ENCODE measurements around the gene A3GALT2.

GRCh38 chr1:33321178-33321577, 280 bp upstream of the A3GALT2 start:
- TF ChIP-seq TAF1 (IDR thresholded peaks at IDR 0.05; ENCODE audit: borderline replicate concordance, low read depth, low read length) (no peak), POLR2A (IDR thresholded peaks at IDR 0.05; ENCODE audit: low read depth, low read length) (no peak), POLR2AphosphoS5 (IDR thresholded peaks at IDR 0.05; ENCODE audit: low read depth, low read length) (no peak)

Measured in GM12892 (cell line).